HL-60/S4 (cell line): Measurements from ENCODE around the gene PNPLA6.

Experiments
- in situ Hi-C: fragments of 300-500 bp; cut with MboI; formaldehyde crosslinking; loops from 2 replicates; pipeline ENCODE4 v1.14.3; 2022; ENCODE audit warnings: low sequenced_read_pairs

Gene PNPLA6

DNA sequence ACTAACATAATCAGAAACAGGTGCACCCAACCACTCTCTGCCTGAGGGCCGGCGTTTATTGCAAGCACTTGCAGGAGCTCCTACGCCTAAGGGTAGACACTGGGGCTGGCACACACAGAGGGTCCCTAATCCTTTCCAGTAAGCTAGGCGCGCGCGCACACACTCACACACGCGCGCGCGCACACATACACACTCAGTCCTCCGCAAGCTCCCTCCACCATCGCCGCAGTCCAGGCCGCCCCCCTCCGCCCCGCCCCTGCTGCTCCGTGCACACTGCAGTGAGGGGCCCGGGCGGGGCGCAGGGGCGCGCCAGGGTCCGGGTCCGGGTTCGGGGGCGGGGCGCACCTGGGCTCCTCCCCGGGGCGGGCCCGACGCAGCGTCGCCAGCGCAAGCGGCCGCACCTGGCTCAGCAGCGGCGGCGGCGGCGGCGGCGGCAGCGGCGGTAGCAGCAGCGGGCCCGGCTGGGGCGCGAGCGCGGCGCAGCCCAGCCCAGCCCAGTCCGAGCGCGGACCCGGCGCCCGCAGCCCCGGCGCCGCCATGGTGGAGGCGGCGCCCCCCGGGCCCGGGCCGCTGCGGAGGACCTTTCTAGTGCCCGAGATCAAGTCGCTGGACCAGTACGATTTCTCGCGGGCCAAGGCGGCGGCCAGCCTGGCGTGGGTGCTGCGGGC, 60.1 kb downstream of the PNPLA6 start, which contains the start of gene CAMSAP3:
Gene CAMSAP3 (plus strand): TSS at position 398 of the 668 bp plus-strand sequence. CDS start 140 bp downstream, at position 538.
- in situ Hi-C loops = no loop called here

DNA sequence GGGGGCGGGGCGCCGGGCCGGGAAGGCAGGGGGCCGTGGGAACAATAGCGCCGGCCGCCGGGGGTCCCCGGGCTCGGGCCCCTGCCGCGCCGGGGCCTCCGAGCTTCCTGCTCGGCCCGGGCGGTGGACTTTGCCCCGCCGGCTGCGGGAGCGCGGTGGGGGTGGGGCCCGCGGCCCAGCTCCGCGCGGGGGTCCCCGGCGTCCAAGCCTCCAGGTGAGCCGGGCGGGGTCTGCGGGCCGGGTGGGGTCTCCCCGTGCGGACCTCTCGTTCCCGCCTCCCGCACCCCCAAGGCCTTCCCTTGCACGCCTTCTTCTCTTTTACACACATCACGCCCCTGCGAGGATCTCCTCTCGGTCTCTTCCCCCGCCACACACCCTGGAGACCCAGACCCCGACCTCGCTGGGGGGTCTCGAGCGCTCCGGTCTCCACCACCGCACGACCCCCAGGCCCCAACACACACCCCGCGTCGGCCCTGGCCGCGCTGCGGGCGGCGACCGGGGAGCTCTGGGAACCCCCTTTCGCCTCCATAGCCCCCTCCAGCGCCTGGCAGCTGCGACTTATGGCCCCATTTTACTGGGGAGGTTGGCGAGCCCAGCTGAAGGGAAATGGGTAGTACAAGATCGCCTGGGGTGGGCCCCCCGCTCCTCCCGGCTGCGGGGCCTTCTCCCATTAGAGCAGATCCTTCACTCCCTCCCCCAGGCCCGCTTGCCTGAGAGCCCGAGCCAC, 60.9 kb downstream of the PNPLA6 start:
- in situ Hi-C loops = no loop called here

DNA sequence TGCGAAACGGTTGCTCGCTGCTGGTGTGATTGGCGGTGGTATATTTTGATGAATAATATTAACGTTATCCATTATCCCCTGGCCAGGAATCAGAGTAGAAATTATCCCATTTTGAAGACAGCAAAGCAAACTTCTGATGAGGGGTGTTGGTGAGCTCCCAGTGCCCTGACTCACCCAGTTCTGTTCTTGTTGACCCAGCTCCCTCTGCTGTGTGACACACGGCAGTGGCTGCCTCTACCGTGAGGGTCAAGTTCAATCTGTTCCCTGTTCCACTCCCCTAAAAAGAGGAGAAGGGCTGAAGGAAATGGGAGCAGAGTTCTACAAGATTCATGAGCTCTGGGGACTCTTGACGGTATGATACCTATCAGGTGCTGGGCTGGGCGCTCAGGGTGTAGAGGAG, 62.2 kb downstream of the PNPLA6 start:
- in situ Hi-C loops = no loop called here

DNA sequence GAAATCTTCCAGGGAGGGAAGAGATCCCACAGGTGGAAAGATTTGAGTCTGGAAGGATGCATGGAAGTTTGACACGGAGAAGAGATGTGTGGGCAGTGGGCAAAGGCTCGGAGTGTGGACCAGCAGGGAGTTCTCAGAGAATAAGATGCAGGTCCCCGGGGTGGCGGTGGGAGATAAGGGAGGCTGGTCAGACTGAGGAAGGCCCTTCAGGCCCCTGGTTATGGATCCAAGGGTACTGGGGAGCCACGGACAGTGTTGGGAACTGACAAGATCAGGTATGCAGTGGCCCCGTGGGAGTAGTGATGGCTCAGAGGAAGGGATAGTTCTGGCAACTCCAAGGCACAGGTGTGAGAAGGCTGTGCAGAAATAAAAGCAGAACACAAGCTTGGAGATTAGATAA, 62.7 kb downstream of the PNPLA6 start:
- in situ Hi-C loops = no loop called here

DNA sequence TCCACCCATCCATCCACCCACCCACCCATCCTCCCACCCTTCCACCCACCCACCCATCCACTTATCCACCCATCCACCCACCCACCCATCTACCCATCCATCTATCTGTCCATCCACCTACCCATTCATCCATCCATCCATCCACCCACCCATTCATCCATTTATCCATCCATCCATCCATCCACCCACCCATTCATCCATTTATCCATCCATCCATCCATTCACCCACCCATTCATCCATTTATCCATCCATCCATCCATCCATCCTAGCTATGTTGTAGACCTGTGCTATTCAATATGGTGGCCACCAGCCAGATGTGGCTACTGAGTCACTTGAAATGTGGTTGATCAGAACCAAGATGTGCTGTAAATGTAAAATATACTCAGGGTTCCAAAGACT, 65.2 kb downstream of the PNPLA6 start:
- in situ Hi-C loops = no loop called here

DNA sequence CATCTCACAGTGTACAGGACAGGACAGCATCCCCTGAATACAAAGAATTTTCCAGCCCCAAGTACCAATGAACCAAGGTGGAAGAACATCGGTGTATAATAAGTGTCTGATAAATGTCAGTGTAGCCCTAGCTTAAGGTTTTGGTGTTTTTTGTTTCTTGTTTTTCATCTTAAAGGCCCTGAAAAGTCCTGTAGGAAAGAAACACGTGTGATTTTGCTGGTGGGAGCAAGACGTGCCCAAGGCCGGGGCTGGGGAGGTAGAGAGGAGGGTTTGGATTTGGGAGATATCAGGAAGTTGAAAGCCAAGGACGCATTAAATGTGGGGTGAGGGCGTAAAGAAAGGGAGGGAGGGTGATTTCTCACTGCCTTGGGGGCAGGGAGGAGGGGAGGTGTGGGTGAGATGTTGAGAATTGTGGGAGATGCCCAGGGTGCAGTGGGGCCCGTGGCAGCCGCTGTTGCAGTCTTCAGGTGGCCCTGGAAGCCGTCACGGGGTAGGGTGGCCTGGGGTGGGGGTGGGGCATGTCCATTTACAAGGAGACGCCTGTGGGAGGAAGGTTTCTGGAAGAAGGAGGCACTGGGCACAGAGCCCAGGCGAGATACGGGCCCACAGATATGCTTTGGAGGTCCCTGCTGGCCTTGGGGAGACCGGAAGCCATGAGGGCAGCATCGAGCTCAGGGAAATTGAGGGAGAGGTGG, 66.9 kb downstream of the PNPLA6 start:
- in situ Hi-C loops = no loop called here

DNA sequence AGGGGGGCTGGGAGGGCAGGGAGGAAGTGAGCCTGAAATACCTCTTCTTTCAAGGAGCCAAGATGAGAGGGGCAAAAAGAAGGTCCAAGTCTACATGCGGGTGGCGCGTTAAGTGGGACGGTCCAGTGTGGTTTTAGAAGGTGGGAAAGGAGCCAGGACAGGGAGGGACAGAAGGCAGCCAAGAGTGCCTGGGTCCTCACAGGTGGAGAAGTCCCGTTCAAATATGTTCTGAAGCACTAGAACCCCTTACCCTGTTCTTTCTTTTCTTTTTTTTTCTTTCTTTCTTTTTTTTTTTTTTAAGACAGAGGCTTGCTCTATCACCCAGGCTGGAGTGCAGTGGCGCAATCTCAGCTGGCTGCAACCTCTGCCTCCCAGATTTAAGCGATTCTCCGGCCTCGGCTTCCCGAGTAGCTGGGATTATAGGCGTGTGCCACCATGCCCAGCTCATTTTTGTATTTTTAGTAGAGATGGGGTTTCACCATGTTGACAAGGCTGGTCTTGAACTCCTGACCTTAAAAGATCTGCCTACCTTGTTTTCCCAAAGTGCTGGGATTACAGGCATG, 67.5 kb downstream of the PNPLA6 start:
- in situ Hi-C loops = no loop called here

DNA sequence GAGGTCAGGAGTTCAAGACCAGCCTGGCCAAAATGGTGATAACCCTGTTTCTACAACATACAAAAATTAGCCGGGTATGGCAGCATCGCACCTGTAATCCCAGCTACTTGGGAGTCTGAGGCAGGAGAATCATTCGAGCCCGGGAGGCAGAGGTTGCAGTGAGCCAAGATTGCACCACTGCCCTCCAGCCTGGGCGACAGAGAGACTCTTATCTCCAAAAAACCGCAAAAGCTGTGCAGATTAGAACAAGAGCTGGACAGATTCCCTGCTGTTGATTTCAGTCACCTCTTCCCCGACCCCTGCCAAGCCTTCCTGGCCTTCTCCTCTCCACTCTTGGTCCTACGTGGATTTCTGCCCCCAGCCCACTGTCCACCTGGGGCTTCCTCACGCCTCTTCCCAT, 68.4 kb downstream of the PNPLA6 start:
- in situ Hi-C loops = no loop called here

DNA sequence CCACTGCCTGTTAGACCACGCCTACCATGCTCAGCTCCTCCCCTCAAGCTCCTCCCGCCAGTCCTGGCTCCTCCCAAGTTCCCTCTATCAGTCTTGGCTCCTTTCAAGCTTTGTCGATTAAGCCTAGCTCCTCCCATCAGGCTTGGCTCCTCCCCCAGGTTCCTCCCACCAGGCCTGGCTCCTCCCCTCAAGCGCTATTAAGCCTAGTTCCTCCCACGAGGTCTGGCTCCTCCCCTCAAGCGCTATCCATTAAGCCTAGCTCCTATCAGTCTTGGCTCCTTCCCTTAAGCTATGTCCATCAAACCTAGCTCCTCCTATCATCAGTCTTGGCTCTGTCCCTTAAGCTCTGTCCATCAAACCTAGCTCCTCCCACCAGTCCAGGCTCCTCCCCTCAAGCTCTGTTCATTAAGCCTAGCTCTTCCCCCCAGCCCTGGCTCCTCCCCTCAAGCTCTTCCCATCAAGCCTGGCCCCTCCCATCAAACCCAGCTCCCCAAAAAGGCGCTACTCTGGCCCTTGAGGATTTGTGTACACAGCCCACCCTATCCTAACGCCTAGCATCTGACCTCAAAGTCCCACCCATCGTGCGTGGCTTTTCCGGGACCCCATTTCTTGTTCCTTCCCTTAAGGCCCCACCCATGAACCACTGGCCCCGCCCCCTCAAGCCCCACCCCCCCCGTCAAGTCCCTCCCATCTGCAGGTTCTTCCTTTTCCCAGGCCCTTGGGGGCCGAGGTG, 70.1 kb downstream of the PNPLA6 start:
- in situ Hi-C loops = no loop called here

DNA sequence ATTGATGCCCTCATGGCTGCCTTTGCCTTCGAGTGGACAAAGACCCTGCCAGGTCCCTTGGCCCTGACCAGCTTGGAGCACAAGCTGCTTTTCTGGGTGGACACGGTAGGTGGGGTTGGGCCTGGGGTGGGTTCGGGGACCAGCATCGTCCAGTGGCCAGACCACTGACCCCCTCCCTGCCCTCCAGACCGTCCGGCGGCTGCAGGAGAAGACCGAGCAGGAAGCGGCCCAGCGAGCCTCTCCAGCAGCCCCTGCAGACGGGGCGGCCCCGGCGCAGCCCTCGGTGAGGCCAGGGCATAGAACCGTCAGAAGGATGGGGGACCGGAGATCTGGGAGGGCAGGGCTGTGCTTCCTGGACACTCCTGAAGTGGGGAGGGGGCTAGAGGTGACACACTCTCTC, 70.8 kb downstream of the PNPLA6 start:
- in situ Hi-C loops = no loop called here

DNA sequence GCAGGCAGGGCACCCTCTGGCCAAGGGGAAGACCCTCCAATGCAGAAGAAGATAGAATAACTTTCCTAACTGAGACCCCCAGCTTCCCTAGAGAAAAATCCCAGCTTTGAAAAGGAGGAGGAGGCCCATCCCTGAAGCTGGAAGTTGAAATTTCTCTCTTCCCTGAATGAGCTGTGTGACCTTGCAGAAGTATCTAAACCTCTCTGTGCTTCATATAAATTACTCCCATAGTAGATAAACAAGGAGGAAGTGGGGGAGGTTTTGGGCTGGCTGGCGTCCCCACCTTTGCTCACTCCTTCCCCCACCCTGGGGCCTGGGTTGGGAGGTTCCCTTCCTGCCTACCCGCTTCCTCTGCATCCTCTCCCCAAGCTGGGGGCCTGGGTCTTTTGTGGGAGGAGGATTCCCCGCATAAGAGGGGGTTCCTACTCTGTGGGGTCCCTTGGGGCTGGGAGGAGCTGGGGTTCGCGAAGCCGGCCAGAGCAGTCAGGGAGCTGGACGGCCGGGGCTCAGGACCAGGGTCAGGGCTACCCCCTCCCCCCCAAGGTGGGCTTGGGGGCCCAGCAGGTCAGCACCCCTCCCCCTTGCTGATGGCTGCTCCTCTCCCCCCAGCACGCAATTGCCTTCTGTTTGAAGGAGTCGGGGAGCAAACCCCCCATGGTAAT, 71.8 kb downstream of the PNPLA6 start:
- in situ Hi-C loops = no loop called here

DNA sequence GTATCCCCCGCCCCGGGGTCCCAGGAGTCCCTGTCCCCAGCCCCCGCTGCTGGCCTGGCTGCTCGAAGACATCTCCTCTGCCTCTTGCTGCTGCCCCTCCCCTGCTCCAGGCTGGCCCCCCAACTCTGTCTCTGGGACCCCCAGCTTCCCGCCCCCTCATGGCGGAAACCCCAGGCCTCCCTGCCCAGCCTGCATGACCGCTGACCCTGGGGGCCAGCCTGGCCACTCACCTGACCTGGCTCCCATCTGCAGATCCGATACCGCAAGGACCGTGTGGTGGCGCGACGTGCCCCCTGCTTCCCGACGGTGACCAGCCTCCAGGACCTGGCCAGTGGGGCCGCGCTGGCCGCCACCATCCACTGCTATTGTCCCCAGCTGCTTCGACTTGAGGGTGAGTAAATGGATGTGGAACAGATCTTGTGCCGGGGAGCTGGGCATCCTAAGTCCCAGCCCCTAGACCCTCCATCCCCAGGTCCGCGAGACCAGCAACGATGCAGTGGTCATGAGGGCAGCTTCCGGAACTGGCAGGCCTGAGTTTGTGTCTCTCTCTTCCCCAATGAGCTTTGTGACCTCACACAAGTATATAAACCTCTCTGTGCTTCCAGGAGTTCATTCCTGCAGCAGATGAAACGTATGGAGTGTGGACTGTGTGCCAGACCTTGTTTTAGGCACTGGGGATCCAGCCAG, 72.5 kb downstream of the PNPLA6 start:
- in situ Hi-C loops = no loop called here

DNA sequence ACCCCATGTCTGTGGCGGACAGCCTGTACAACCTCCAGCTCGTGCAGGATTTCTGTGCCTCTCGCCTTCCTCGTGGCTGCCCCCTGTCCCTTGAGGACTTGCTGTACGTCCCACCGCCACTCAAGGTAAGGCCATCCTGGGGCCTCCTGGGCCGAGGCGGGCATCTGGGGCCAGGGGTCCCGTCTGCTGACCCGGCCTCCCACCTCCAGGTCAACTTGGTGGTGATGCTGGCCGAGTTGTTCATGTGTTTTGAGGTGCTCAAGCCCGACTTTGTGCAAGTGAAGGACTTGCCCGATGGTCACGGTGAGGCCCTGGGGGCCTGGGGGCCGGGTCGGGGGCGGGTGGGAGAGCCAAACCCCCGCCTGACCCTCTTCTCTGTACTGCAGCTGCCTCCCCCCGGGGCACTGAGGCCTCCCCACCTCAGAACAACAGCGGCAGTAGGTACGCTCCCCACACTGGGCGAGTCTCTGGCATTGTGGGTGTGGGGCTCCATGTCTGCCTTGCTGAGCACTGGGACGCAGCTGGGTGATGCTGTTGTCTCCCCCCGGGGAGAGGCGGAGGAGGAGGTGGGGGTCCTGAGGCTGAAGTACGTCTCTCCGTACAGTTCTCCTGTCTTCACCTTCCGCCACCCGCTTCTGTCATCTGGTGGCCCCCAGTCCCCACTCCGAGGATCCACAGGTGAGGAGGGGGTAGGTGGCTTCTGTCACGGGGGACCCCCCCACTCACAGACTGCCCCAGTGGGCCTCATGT, 75.1 kb downstream of the PNPLA6 start:
- in situ Hi-C loops = no loop called here
